ENCODE data around the gene MRPS24. TPM values are rescaled to one million over a fixed set of nuclear protein-coding genes. Genes with fewer than 3 reads are reported as not detected.

The MRPS24 gene
- total RNA-seq, result 62.7 and 72.8 TPM in 2 replicates
- long read RNA-seq, transcript MRPS24-201 (4 exons, 707 nt), result major isoform, 11 of 14 reads
- long read RNA-seq, partial matches to known transcripts, result 0 of 14 reads
- long read RNA-seq, other reads (novel, unspliced or antisense), result 0 of 14 reads

DNA sequence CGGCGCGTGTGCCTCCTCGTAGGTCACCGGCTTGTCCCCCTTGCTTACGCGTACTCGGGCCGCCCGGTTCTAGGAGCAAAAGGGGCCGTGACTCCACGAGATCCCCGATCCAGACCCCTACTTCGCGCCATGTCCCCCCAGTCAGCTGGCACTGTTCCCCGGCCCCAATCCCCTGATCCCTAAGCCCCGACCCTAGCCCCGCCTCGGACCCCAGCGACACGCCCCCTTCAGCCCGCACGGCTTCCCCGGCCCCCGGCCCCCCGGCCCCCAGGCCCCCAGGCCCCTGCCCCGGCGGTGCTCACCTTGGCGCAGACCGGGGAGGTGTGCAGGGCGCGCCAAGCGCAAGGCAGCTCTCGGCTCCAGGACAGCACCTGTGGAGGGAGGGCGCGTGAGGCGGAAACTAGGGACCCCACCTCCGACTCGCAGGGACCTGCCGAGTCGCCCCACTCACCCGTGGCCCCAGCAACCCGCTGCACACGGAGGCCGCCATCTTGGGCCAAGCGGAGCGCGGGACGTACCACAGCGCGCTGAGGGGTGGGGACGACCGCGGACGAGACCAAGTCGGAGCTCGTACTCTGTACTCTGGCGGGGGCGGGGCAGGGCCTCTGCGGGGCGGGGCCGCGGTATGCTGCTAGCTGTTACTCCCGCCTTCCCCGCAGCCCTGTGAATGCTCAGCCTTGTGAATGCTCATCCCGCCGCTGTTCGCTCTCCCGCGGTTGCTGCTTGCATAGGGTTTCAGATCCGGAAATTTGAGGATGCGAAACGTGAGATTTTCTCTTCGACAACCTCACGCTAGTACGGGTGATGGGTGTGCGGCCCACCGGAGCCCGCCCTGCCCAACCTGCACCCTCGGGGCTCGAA lies at the start of gene MRPS24:
Gene MRPS24 (minus strand): TSS at position 512 of the 861 bp plus-strand sequence. CDS start 22 bp downstream, at position 490.
- Mint-ChIP-seq H3K27me3 (peaks cover 9% of the 10 kb centered on the region), H3K36me3 (ENCODE audit: insufficient read depth) (peaks cover 14% of the 10 kb centered on the region), H3K9me3 (ENCODE audit: low read depth) (peaks cover 2% of the 10 kb centered on the region), H3K4me1 (ENCODE audit: low read depth) (peaks cover 13% of the 10 kb centered on the region), H3K4me3 (ENCODE audit: low read depth) (peak within 1 kb of the TSS; percentile 65), H3K27ac (peak within 1 kb of the TSS; percentile 53)
- TF ChIP-seq CTCF (IDR thresholded peaks at IDR 0.05; ENCODE audit: unreplicated experiment), result no peak
- DNase-seq (ENCODE audit: low spot score, unreplicated experiment), result peak; percentile 91

- Mint-ChIP-seq H3K4me3 (ENCODE audit: low read depth) (no peak overlapping the region), H3K9me3 (ENCODE audit: low read depth) (no peaks in the 10 kb centered on the region), H3K27ac (no peak overlapping the region), H3K27me3 (no peaks in the 10 kb centered on the region), H3K4me1 (ENCODE audit: low read depth) (no peaks in the 10 kb centered on the region), H3K36me3 (ENCODE audit: insufficient read depth) (peaks cover 10% of the 10 kb centered on the region)
- no peak for TF ChIP-seq CTCF (IDR thresholded peaks at IDR 0.05; ENCODE audit: unreplicated experiment)
- no peak for DNase-seq (ENCODE audit: low spot score, unreplicated experiment)
These were observed 46.6 kb upstream of the MRPS24 start for GRCh38 chr7:43915907-43916306.

GRCh38 chr7:43914795-43915194 lies 45.5 kb upstream of the MRPS24 start:
- Mint-ChIP-seq H3K27me3 (no peaks in the 10 kb centered on the region), H3K27ac (no peak overlapping the region), H3K36me3 (ENCODE audit: insufficient read depth) (peaks cover 11% of the 10 kb centered on the region), H3K4me3 (ENCODE audit: low read depth) (no peak overlapping the region), H3K4me1 (ENCODE audit: low read depth) (no peaks in the 10 kb centered on the region), H3K9me3 (ENCODE audit: low read depth) (no peaks in the 10 kb centered on the region)
- no peak for TF ChIP-seq CTCF (IDR thresholded peaks at IDR 0.05; ENCODE audit: unreplicated experiment)
- DNase-seq (ENCODE audit: low spot score, unreplicated experiment), result no peak

DNA sequence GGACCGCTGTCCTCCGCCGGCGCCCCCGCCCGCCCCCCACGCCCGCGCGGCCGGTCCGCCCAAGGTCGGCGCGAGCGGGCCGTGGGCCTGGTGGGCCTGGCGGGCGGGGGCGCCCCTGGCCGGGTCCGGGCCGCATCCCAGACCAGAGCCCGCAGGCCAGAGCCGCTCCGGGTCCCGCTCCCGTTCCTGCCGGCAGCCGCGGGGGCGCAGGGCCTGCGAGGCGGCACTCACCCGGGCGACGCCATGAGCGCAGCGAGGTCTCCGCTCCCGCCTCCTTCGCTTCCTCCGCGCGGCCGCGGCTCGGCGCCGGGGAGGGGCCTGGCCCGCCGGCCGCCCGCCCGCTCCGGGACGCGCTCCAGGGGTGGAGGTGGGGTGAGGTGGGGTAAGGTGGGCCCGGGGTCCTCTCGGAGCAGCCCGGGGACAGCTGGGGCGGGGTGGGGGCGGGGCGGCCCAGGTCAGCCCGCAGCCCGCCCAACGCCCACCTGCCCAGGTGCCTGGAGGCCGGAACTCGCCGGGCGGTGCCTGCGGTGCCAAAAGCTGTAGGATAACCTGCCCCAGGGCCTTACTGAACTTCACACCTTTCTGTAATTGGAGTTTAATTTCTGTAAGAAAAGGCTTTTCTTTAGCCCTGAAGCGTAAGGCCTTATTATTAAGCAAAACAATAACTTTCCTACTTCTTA lies 37.2 kb upstream of the MRPS24 start, which contains the start of gene URGCP:
Gene URGCP (minus strand): TSS at position 266 of the 680 bp plus-strand sequence. CDS start 21 bp downstream, at position 245.
- Mint-ChIP-seq H3K27ac (peak within 1 kb of the TSS; percentile 98), H3K4me3 (ENCODE audit: low read depth) (peak within 1 kb of the TSS; percentile 92), H3K9me3 (ENCODE audit: low read depth) (no peaks in the 10 kb centered on the region), H3K27me3 (no peaks in the 10 kb centered on the region), H3K4me1 (ENCODE audit: low read depth) (peaks cover 21% of the 10 kb centered on the region), H3K36me3 (ENCODE audit: insufficient read depth) (peaks cover 2% of the 10 kb centered on the region)
- DNase-seq (ENCODE audit: low spot score, unreplicated experiment), result peak; percentile 61
- TF ChIP-seq CTCF (IDR thresholded peaks at IDR 0.05; ENCODE audit: unreplicated experiment), result no peak

DNA sequence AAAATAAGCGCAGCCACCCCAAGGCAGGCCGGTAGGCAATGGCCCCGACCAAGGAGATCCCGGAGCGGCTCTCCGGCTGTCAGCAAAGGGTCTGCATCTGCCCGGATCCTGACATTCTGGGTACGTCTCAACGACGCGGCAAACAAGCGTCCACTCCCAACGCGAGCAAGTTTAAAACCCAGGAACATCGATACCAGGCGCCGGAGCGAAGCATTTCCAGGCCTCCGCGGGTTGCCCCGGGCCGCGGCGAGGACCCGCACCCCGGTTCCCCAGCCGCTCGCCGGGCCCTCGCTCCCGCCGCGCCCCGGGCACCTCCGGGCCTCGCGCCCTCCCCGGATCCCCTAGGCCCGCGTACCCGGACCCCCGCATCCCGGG lies 36.6 kb upstream of the MRPS24 start:
- TF ChIP-seq CTCF (IDR thresholded peaks at IDR 0.05; ENCODE audit: unreplicated experiment), result no peak
- Mint-ChIP-seq H3K27me3 (no peaks in the 10 kb centered on the region), H3K27ac (peak overlapping the region; percentile 98), H3K9me3 (ENCODE audit: low read depth) (no peaks in the 10 kb centered on the region), H3K4me1 (ENCODE audit: low read depth) (peaks cover 21% of the 10 kb centered on the region), H3K4me3 (ENCODE audit: low read depth) (peak overlapping the region; percentile 92), H3K36me3 (ENCODE audit: insufficient read depth) (peaks cover 2% of the 10 kb centered on the region)
- peak; percentile 19 for DNase-seq (ENCODE audit: low spot score, unreplicated experiment)

Data from progenitor cell of endocrine pancreas (in vitro differentiated cells).